H9 (cell line): Measurements from ENCODE around the gene PPP3CA. TPM values are rescaled to one million over a fixed set of nuclear protein-coding genes. Genes with fewer than 3 reads are reported as not detected.

Experiments used
- DNase-seq: peaks from one replicate; pipeline ENCODE4 v3.0.0-alpha.2; 2017
- H2AFZ ChIP-seq: one replicate; pipeline ENCODE4 v1.6.1; 2013; ENCODE audit warnings: mild to moderate bottlenecking, low read length, control low read depth, moderate library complexity
- H2AK5ac ChIP-seq: 2 replicates; pipeline ENCODE4 v1.6.1; 2013; ENCODE audit warnings: low read length, control low read depth, mixed read lengths; ENCODE audit not compliant: insufficient read length
- H2BK120ac ChIP-seq: one replicate; pipeline ENCODE4 v1.6.1; 2013; ENCODE audit warnings: low read depth, mild to moderate bottlenecking, low read length, control low read depth, inconsistent platforms; ENCODE audit not compliant: poor library complexity, severe bottlenecking
- H2BK12ac ChIP-seq: 2 replicates; pipeline ENCODE4 v1.6.1; 2013; ENCODE audit warnings: low read length, control low read depth, mixed read lengths, low read depth; ENCODE audit not compliant: insufficient read length
- H2BK15ac ChIP-seq: 2 replicates; pipeline ENCODE4 v1.6.1; 2013; ENCODE audit warnings: low read depth, low read length, control low read depth
- H2BK20ac ChIP-seq: one replicate; pipeline ENCODE4 v1.6.1; 2013; ENCODE audit warnings: low read depth, mild to moderate bottlenecking, low read length, control low read depth, inconsistent platforms; ENCODE audit not compliant: poor library complexity, severe bottlenecking
- H2BK5ac ChIP-seq: 2 replicates; pipeline ENCODE4 v1.6.1; 2013; ENCODE audit warnings: low read length, control low read depth, mixed read lengths; ENCODE audit not compliant: insufficient read length
- H3K14ac ChIP-seq: 2 replicates; pipeline ENCODE4 v1.6.1; 2013; ENCODE audit warnings: low read length, control low read depth; ENCODE audit not compliant: insufficient read depth
- H3K18ac ChIP-seq: 2 replicates; pipeline ENCODE4 v1.6.1; 2013; ENCODE audit warnings: low read depth, mild to moderate bottlenecking, mixed read lengths, low read length, control low read depth; ENCODE audit not compliant: insufficient read length
- H3K23ac ChIP-seq: 2 replicates; pipeline ENCODE4 v1.6.1; 2013; ENCODE audit warnings: low read length, control low read depth, mixed read lengths, low read depth; ENCODE audit not compliant: insufficient read length
- H3K23me2 ChIP-seq: 2 replicates; pipeline ENCODE4 v1.6.1; 2013; ENCODE audit warnings: low read depth, mild to moderate bottlenecking, mixed read lengths, low read length, control low read depth; ENCODE audit not compliant: insufficient read length, poor library complexity, severe bottlenecking
- H3K27ac ChIP-seq: 2 replicates; pipeline ENCODE4 v1.5.1; 2013; ENCODE audit warnings: low read length, control low read depth, mixed read lengths, low read depth; ENCODE audit not compliant: insufficient read length
- H3K27me3 ChIP-seq: 2 replicates; pipeline ENCODE4 v1.6.1; 2013; ENCODE audit warnings: low read length, control low read depth, inconsistent platforms; ENCODE audit not compliant: insufficient read depth
- H3K4ac ChIP-seq: 2 replicates; pipeline ENCODE4 v1.6.1; 2013; ENCODE audit warnings: low read depth, mild to moderate bottlenecking, control low read depth, inconsistent platforms, low read length, moderate library complexity
- H3K4me1 ChIP-seq: 2 replicates; pipeline ENCODE4 v1.6.1; 2013; ENCODE audit warnings: low read length, control low read depth, inconsistent platforms; ENCODE audit not compliant: insufficient read depth
- H3K4me2 ChIP-seq: 2 replicates; pipeline ENCODE4 v1.6.1; 2013; ENCODE audit warnings: low read length, control low read depth, mixed read lengths; ENCODE audit not compliant: insufficient read length, insufficient read depth
- H3K56ac ChIP-seq: 2 replicates; pipeline ENCODE4 v1.6.1; 2013; ENCODE audit warnings: low read depth, mild to moderate bottlenecking, mixed read lengths, low read length, control low read depth; ENCODE audit not compliant: insufficient read length
- H3K79me1 ChIP-seq: 2 replicates; pipeline ENCODE4 v1.6.1; 2013; ENCODE audit warnings: low read depth, mild to moderate bottlenecking, moderate library complexity, low read length, control low read depth, inconsistent platforms; ENCODE audit not compliant: insufficient read depth, poor library complexity, severe bottlenecking
- H3K79me2 ChIP-seq: 2 replicates; pipeline ENCODE4 v1.6.1; 2013; ENCODE audit warnings: low read length, control low read depth, inconsistent platforms; ENCODE audit not compliant: insufficient read depth
- H3K9ac ChIP-seq: 2 replicates; pipeline ENCODE4 v1.6.1; 2013; ENCODE audit warnings: low read length, control low read depth, mixed read lengths; ENCODE audit not compliant: insufficient read length; ENCODE audit errors: extremely low read depth
- H3K9me3 ChIP-seq: one replicate; pipeline ENCODE4 v1.6.1; 2013; ENCODE audit warnings: low read depth, low read length, inconsistent platforms; ENCODE audit not compliant: control insufficient read depth
- H3T11ph ChIP-seq: one replicate; pipeline ENCODE4 v1.6.1; 2013; ENCODE audit warnings: mild to moderate bottlenecking, low read length, control low read depth, inconsistent platforms
- H4K20me1 ChIP-seq: one replicate; pipeline ENCODE4 v1.6.1; 2013; ENCODE audit not compliant: control insufficient read depth, insufficient read length, insufficient read depth
- H4K5ac ChIP-seq: 2 replicates; pipeline ENCODE4 v1.6.1; 2013; ENCODE audit warnings: low read depth, mild to moderate bottlenecking, mixed read lengths, low read length, control low read depth; ENCODE audit not compliant: insufficient read length
- H4K8ac ChIP-seq: replicated peaks from 2 replicates; pipeline ENCODE4 v1.6.1; 2013; ENCODE audit warnings: low read length, control low read depth, mixed read lengths, low read depth; ENCODE audit not compliant: insufficient read length
- H4K91ac ChIP-seq: 2 replicates; pipeline ENCODE4 v1.6.1; 2013; ENCODE audit warnings: low read depth, mild to moderate bottlenecking, moderate library complexity, mixed read lengths, low read length, control low read depth; ENCODE audit not compliant: insufficient read length
- H3K27ac Mint-ChIP-seq, 3 experiments: 2 replicates in 2 of 3; 3 replicates in 1 of 3; pipeline ENCODE4 v1.8.0; 2020 to 2021; ENCODE audit warnings: mixed read lengths in 3 of 3, mild to moderate bottlenecking in 1 of 3, moderate library complexity in 1 of 3
- H3K27me3 Mint-ChIP-seq: 2 replicates; pipeline ENCODE4 v1.8.0; 2021; ENCODE audit warnings: low read depth, mild to moderate bottlenecking, moderate library complexity, mixed read lengths
- H3K36me3 Mint-ChIP-seq, 3 experiments: 2 replicates in 2 of 3; 3 replicates in 1 of 3; pipeline ENCODE4 v1.8.0; 2020 to 2021; ENCODE audit warnings: low read depth in 3 of 3, mixed read lengths in 3 of 3; ENCODE audit not compliant: insufficient read depth in 1 of 3
- H3K4me1 Mint-ChIP-seq, 2 experiments: 2 replicates each; pipeline ENCODE4 v1.8.0; 2020; ENCODE audit warnings: mixed read lengths in 2 of 2
- H3K4me3 Mint-ChIP-seq, 2 experiments: 2 replicates in 1 of 2; 3 replicates in 1 of 2; pipeline ENCODE4 v1.8.0; 2020 to 2021; ENCODE audit warnings: mild to moderate bottlenecking in 2 of 2, mixed read lengths in 2 of 2, moderate library complexity in 1 of 2
- H3K9me3 Mint-ChIP-seq, 2 experiments: 2 replicates in 1 of 2; 3 replicates in 1 of 2; pipeline ENCODE4 v1.8.0; 2020; ENCODE audit warnings: mild to moderate bottlenecking in 2 of 2, mixed read lengths in 2 of 2, moderate library complexity in 1 of 2
- CTCF ChIP-seq: fragments of 200-600 bp; sonication (generic); conservative IDR thresholded peaks from 3 replicates; pipeline ENCODE4 v1.8.0; 2021; ENCODE audit warnings: antibody characterized with exemption, mild to moderate bottlenecking
- WGBS: extraction: QIAGEN DNeasy Blood & Tissue Kit; methylation state at CpG from one replicate; pipeline ENCODE4 v1.1.7; 2013; ENCODE audit warnings: missing lambda C conversion rate, low lambda C conversion rate, mixed read lengths; ENCODE audit not compliant: insufficient read length; ENCODE audit errors: extremely low coverage; 5-methylcytosine and 5-hydroxymethylcytosine counted together
- total RNA-seq: library from RNA; stranded (reverse); gene quantifications from 2 replicates; pipeline ENCODE4 v1.2.1, GENCODE V29; 2021

Gene PPP3CA
- total RNA-seq, 1 experiment from 2014 or later = 16.8 TPM

- H3K9me3 Mint-ChIP-seq = peaks cover 0 to 2% of the 10 kb centered on the region in 2 experiments; a peak in 3 of 5 replicates
- no peak overlapping the region for H2AK5ac ChIP-seq
- H2BK120ac ChIP-seq = no peak overlapping the region
- H2BK20ac ChIP-seq = no peak overlapping the region
- no peak overlapping the region for H3K4me2 ChIP-seq
- H4K5ac ChIP-seq = no peak overlapping the region
- H3K9ac ChIP-seq = no peak overlapping the region
- H3K27ac Mint-ChIP-seq = peak overlapping the region in 2 of 3 experiments; percentile 32 to 96; a peak in 5 of 7 replicates
- H3K4me1 ChIP-seq = peaks cover 8% of the 10 kb centered on the region
- no peak overlapping the region for H3K23ac ChIP-seq
- no peaks in the 10 kb centered on the region for H3K27me3 ChIP-seq
- no peak overlapping the region for H2AFZ ChIP-seq
- H3K27me3 Mint-ChIP-seq = no peaks in the 10 kb centered on the region
- no peaks in the 10 kb centered on the region for H3K79me1 ChIP-seq
- no peak overlapping the region for H2BK12ac ChIP-seq
- no peaks in the 10 kb centered on the region for H3K23me2 ChIP-seq
- H3K4me1 Mint-ChIP-seq = peaks cover 30 to 39% of the 10 kb centered on the region in 2 experiments
- H2BK5ac ChIP-seq = no peak overlapping the region
- peak overlapping the region; percentile 72 for H3K27ac ChIP-seq
- TF ChIP-seq CTCF = no peak
- no peak for DNase-seq
- H3K18ac ChIP-seq = no peak overlapping the region
- no peaks in the 10 kb centered on the region for H3K79me2 ChIP-seq
- no peak overlapping the region for H4K91ac ChIP-seq
- H3T11ph ChIP-seq = no peak overlapping the region
- no peak overlapping the region for H3K4me3 Mint-ChIP-seq
- H4K8ac ChIP-seq = no peak overlapping the region
- H3K9me3 ChIP-seq = no peaks in the 10 kb centered on the region
- no peaks in the 10 kb centered on the region for H4K20me1 ChIP-seq
- no CpG with 5 or more reads among the region's 1 CpG for WGBS
- no peak overlapping the region for H2BK15ac ChIP-seq
- no peak overlapping the region for H3K56ac ChIP-seq
- H3K4ac ChIP-seq = no peak overlapping the region
- H3K36me3 Mint-ChIP-seq = peaks cover 4 to 9% (median 9%) of the 10 kb centered on the region in 3 experiments; a peak in 5 of 7 replicates
- H3K14ac ChIP-seq = no peak overlapping the region
Measured at GRCh38 chr4:101019941-101020401, 327.4 kb downstream of the PPP3CA start.
